SK-N-SH treated with all-trans-retinoic acid at 6 μM for 48 hours (cell line): ENCODE data around the gene SP1.
"Not testable (repeated sequence)": the region's sequence is repeated elsewhere in the genome, so short reads cannot be mapped to it uniquely, and the experiment has no call there.

Experiments
- ATAC-seq: fragments of 200-7000 bp; cut with Tn5 transposase; 3 replicates; pipeline ENCODE4 v1.9.1; 2020; ENCODE audit warnings: mild to moderate bottlenecking, moderate library complexity
- ARNTL ChIP-seq: fragments of 450-650 bp; formaldehyde crosslinking; IDR thresholded peaks from 2 replicates; pipeline ENCODE4 v1.5.0; 2020; ENCODE audit warnings: low read depth, mild to moderate bottlenecking, moderate library complexity, borderline replicate concordance
- BACH2 ChIP-seq: fragments of 250-450 bp; sonication (Bioruptor Pico); IDR thresholded peaks from 2 replicates; pipeline ENCODE4 v1.9.0; 2021; ENCODE audit warnings: mild to moderate bottlenecking, borderline replicate concordance
- CSRNP3 ChIP-seq: fragments of 250-450 bp; sonication (Bioruptor Pico); IDR thresholded peaks from 2 replicates; pipeline ENCODE4 v1.5.1; 2021; ENCODE audit warnings: mild to moderate bottlenecking, moderate library complexity
- ESRRG ChIP-seq: fragments of 250-450 bp; sonication (Bioruptor Pico); IDR thresholded peaks from 2 replicates; pipeline ENCODE4 v1.6.1; 2021; ENCODE audit warnings: mild to moderate bottlenecking
- GLIS3 ChIP-seq: fragments of 250-450 bp; sonication (Bioruptor Pico); IDR thresholded peaks from 2 replicates; pipeline ENCODE4 v1.5.0; 2020; ENCODE audit warnings: mild to moderate bottlenecking, moderate library complexity
- ISL1 ChIP-seq: fragments of 250-450 bp; sonication (Bioruptor Pico); IDR thresholded peaks from 2 replicates; pipeline ENCODE4 v2.1.2; 2022; ENCODE audit warnings: mild to moderate bottlenecking, moderate library complexity
- OSR1 ChIP-seq: fragments of 250-450 bp; sonication (Bioruptor Pico); IDR thresholded peaks from 2 replicates; pipeline ENCODE4 v1.8.0; 2022; ENCODE audit warnings: moderate library complexity, mild to moderate bottlenecking, inconsistent platforms
- PATZ1 ChIP-seq: fragments of 250-450 bp; sonication (Bioruptor Pico); IDR thresholded peaks from 2 replicates; pipeline ENCODE4 v1.8.0; 2020; ENCODE audit warnings: mild to moderate bottlenecking, moderate library complexity, borderline replicate concordance
- RARB ChIP-seq: fragments of 250-450 bp; sonication (Bioruptor Pico); IDR thresholded peaks from 2 replicates; pipeline ENCODE4 v1.8.0; 2021; ENCODE audit warnings: mild to moderate bottlenecking, moderate library complexity
- TCF4 ChIP-seq: fragments of 250-450 bp; sonication (Bioruptor Pico); IDR thresholded peaks from 2 replicates; pipeline ENCODE4 v1.8.0; 2021; ENCODE audit warnings: mild to moderate bottlenecking, moderate library complexity, borderline replicate concordance
- TOX ChIP-seq: fragments of 250-450 bp; sonication (Bioruptor Pico); IDR thresholded peaks from 2 replicates; pipeline ENCODE4 v1.8.0; 2021; ENCODE audit warnings: mild to moderate bottlenecking, moderate library complexity, borderline replicate concordance
- TSHZ2 ChIP-seq: fragments of 250-450 bp; sonication (Bioruptor Pico); IDR thresholded peaks from 2 replicates; pipeline ENCODE4 v1.5.0; 2020; ENCODE audit warnings: mild to moderate bottlenecking, moderate library complexity
- ZC3H10 ChIP-seq: fragments of 250-450 bp; sonication (Bioruptor Pico); IDR thresholded peaks from 2 replicates; pipeline ENCODE4 v1.5.1; 2021; ENCODE audit warnings: mild to moderate bottlenecking, moderate library complexity
- ZNF565 ChIP-seq: fragments of 450-650 bp; formaldehyde crosslinking; conservative IDR thresholded peaks from 2 replicates; pipeline ENCODE4 v1.5.0; 2020; ENCODE audit warnings: low read depth, mild to moderate bottlenecking, moderate library complexity
- ZNF8 ChIP-seq: fragments of 450-650 bp; formaldehyde crosslinking; IDR thresholded peaks from 2 replicates; pipeline ENCODE4 v1.5.0; 2020; ENCODE audit warnings: mild to moderate bottlenecking, moderate library complexity
- TF ChIP-seq, protein P1 (sequence below): fragments of 250-450 bp; sonication (Bioruptor Pico); IDR thresholded peaks from 2 replicates; pipeline ENCODE4 v1.5.1; 2020; ENCODE audit warnings: low read depth, mild to moderate bottlenecking, moderate library complexity

SP1 gene

GRCh38 chr12:53358836-53359419, 21.0 kb upstream of the SP1 start:
- no peak for ATAC-seq
- no peak for TF ChIP-seq ISL1 (CRISPR knock-in tag)
- TF ChIP-seq GLIS3 = no peak
- TF ChIP-seq TSHZ2 (CRISPR knock-in tag) = no peak
- no peak for TF ChIP-seq TCF4 (CRISPR knock-in tag)
- TF ChIP-seq, protein P1, sequence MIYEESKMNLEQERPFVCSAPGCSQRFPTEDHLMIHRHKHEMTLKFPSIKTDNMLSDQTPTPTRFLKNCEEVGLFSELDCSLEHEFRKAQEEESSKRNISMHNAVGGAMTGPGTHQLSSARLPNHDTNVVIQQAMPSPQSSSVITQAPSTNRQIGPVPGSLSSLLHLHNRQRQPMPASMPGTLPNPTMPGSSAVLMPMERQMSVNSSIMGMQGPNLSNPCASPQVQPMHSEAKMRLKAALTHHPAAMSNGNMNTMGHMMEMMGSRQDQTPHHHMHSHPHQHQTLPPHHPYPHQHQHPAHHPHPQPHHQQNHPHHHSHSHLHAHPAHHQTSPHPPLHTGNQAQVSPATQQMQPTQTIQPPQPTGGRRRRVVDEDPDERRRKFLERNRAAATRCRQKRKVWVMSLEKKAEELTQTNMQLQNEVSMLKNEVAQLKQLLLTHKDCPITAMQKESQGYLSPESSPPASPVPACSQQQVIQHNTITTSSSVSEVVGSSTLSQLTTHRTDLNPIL (CRISPR knock-in tag) = no peak
- no peak for TF ChIP-seq PATZ1 (CRISPR knock-in tag)
- no peak for TF ChIP-seq TOX (CRISPR knock-in tag)
- no peak for TF ChIP-seq ZNF8 (CRISPR knock-in tag)
- no peak for TF ChIP-seq RARB (CRISPR knock-in tag)
- TF ChIP-seq CSRNP3 (CRISPR knock-in tag) = no peak
- no peak for TF ChIP-seq ARNTL (CRISPR knock-in tag)
- no peak for TF ChIP-seq OSR1
- TF ChIP-seq ZNF565 = no peak
- TF ChIP-seq ZC3H10 = no peak
- no peak for TF ChIP-seq BACH2 (CRISPR knock-in tag)

- ATAC-seq = not testable (repeated sequence)
These were observed 18.3 kb upstream of the SP1 start for GRCh38 chr12:53361638-53362037.

DNA sequence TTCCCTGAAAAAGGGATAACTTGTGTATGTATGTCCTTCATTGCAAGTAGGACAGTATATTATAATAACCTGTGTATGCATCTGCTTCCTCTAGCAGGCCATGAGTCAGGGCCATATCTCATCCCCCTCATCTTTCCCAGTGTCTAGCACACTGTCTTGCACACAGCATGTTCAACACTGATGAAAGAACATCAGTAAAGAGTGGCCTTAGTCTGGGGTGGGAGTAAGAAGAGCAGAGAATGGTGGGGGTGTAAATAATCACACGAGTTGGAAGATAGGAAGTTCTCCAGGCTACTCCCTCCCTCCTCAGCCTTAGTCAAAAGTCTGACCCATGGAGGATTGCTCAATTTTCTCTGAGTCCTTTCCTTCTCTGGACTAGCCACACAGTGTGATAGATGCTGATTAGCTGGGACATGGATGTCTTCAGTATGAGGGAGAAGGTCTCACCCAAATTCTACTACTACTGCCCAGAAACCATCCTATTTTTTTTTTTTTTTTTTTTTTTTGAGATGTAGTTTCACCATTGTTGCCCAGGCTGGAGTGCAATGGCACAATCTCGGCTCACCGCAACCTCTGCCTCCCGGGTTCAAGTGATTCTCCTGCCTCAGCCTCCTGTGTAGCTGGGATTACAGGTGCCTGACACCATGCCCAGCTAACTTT, 14.6 kb upstream of the SP1 start:
- ATAC-seq = 0 out of 3 replicates have a peak, but pooled peaks have one; percentile 20
- TF ChIP-seq ESRRG (CRISPR knock-in tag) (no peak), RARB (CRISPR knock-in tag) (no peak), CSRNP3 (CRISPR knock-in tag) (no peak), ZNF565 (no peak), ZNF8 (CRISPR knock-in tag) (no peak), BACH2 (CRISPR knock-in tag) (no peak), ISL1 (CRISPR knock-in tag) (no peak)

DNA sequence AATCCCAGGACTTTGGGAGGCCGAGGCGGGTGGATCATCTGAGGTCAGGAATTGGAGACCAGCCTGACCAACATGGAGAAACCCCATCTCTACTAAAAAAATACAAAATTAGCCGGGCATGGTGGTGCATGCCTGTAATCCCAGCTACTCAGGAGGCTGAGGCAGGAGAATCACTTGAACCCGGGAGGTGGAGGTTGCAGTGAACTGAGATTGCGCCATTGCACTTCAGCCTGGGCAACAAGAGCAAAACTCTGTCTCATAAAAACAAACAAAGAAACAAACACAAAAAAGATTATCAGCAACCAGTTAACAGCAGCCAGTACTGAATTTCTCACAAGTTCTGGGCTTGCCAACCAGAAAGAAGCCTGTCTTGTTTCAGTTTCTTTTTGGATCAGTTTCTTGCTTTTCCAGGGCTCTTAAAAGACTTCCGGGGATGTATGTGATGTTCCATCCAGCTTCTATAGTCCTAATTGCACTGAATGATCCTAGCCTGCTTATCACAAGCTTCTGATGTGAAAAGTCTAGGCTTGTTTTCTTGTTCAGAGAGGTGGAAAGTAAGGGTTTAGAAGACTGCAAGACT, 6.3 kb upstream of the SP1 start:
- ATAC-seq = not testable (repeated sequence)

- not testable (repeated sequence) for ATAC-seq
These were observed 5.7 kb upstream of the SP1 start for GRCh38 chr12:53374277-53374676.
